ENCODE measurements around the gene CREB3L1.

The CREB3L1 gene

DNA sequence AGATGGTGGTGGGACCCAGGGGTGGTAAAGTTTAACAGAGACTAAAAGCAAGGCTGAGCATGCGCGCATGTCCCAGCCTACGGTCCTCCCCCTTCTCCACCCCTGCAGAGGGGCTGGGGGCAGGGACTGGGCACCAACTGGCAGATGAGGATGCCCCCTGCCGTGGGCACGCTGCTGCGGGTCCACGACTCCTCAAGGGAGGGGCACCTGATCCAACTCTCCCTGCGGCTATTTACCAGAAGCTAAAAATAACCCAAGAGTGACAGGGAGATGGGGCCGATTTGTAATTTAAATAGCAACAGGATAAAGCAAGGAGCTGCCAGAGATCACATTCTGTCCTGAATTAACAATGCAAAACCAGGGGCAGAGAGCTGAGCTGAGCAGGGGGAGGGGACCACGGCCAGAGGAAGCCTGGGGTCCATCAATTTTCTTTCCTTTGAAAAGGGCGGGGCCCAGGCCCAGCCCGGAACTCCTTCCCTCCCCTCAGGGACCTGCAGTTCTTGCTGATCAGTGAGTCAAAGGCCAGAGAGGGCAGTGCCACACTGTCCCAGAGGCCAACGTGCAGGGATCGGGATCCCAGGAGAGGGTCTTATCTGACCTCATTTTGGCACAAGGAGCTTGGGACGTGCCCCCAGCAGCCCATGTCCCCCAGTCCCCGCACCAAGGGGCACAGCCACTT lies 61.7 kb downstream of the CREB3L1 start:
- TF ChIP-seq RARB (CRISPR knock-in tag; IDR thresholded peaks at IDR 0.05): no peak
- no peak for TF ChIP-seq TSHZ2 (CRISPR knock-in tag; IDR thresholded peaks at IDR 0.05)

GRCh38 chr11:46339816-46340215 lies 62.4 kb downstream of the CREB3L1 start:
- TF ChIP-seq ZNF565 (CRISPR knock-in tag; conservative IDR thresholded peaks at IDR 0.05; ENCODE audit: low read depth) (no peak), TCF4 (CRISPR knock-in tag; IDR thresholded peaks at IDR 0.05; ENCODE audit: borderline replicate concordance) (no peak), SNAI2 (CRISPR knock-in tag; IDR thresholded peaks at IDR 0.05) (no peak), CREB5 (CRISPR knock-in tag; IDR thresholded peaks at IDR 0.05; ENCODE audit: low read depth) (no peak), GLIS3 (CRISPR knock-in tag; IDR thresholded peaks at IDR 0.05) (no peak), BACH2 (CRISPR knock-in tag; IDR thresholded peaks at IDR 0.05; ENCODE audit: borderline replicate concordance) (no peak), TSHZ2 (CRISPR knock-in tag; IDR thresholded peaks at IDR 0.05) (no peak), ESRRG (CRISPR knock-in tag; IDR thresholded peaks at IDR 0.05) (no peak)
- TF ChIP-seq, protein P1, sequence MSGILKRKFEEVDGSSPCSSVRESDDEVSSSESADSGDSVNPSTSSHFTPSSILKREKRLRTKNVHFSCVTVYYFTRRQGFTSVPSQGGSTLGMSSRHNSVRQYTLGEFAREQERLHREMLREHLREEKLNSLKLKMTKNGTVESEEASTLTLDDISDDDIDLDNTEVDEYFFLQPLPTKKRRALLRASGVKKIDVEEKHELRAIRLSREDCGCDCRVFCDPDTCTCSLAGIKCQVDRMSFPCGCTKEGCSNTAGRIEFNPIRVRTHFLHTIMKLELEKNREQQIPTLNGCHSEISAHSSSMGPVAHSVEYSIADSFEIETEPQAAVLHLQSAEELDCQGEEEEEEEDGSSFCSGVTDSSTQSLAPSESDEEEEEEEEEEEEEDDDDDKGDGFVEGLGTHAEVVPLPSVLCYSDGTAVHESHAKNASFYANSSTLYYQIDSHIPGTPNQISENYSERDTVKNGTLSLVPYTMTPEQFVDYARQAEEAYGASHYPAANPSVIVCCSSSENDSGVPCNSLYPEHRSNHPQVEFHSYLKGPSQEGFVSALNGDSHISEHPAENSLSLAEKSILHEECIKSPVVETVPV (CRISPR knock-in tag; IDR thresholded peaks at IDR 0.05): no peak
- TF ChIP-seq, protein P2, sequence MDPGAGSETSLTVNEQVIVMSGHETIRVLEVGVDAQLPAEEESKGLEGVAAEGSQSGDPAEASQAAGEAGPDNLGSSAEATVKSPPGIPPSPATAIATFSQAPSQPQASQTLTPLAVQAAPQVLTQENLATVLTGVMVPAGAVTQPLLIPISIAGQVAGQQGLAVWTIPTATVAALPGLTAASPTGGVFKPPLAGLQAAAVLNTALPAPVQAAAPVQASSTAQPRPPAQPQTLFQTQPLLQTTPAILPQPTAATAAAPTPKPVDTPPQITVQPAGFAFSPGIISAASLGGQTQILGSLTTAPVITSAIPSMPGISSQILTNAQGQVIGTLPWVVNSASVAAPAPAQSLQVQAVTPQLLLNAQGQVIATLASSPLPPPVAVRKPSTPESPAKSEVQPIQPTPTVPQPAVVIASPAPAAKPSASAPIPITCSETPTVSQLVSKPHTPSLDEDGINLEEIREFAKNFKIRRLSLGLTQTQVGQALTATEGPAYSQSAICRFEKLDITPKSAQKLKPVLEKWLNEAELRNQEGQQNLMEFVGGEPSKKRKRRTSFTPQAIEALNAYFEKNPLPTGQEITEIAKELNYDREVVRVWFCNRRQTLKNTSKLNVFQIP (CRISPR knock-in tag; IDR thresholded peaks at IDR 0.05; ENCODE audit: borderline replicate concordance, low read depth): no peak
- no peak for ATAC-seq

More for the DNA sequence above, 61.7 kb downstream of the CREB3L1 start:
- peak; percentile 21; the same call in 2 of the 3 replicates for ATAC-seq

DNA sequence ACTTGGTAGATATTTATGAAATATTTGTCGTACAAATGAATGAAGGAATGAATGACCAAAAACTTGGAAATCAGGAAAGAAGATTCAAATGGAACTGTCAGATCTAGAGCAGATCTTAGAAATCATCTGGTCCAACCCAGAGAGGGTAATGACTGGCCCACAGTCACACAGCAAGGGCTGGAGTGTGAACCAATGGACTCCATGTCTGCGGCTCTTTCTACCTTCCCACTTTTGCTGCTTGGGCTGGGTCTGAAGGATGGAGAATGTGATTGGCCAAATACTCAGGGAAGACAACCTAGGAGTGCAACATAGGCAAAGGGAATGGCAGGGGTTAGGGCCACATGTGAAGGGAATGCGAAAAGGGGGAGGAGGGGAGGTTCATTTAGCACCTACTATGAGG lies 64.0 kb downstream of the CREB3L1 start:
- ATAC-seq: no peak
- TF ChIP-seq ZFP30 (CRISPR knock-in tag; IDR thresholded peaks at IDR 0.05) (no peak), GLIS3 (CRISPR knock-in tag; IDR thresholded peaks at IDR 0.05) (no peak), TSHZ2 (CRISPR knock-in tag; IDR thresholded peaks at IDR 0.05) (no peak), ZNF565 (CRISPR knock-in tag; conservative IDR thresholded peaks at IDR 0.05; ENCODE audit: low read depth) (no peak), PPARA (CRISPR knock-in tag; IDR thresholded peaks at IDR 0.05; ENCODE audit: borderline replicate concordance) (no peak), ISL1 (CRISPR knock-in tag; IDR thresholded peaks at IDR 0.05) (no peak), TCF4 (CRISPR knock-in tag; IDR thresholded peaks at IDR 0.05; ENCODE audit: borderline replicate concordance) (no peak), ZNF8 (CRISPR knock-in tag; IDR thresholded peaks at IDR 0.05) (no peak)
- TF ChIP-seq, protein P3, sequence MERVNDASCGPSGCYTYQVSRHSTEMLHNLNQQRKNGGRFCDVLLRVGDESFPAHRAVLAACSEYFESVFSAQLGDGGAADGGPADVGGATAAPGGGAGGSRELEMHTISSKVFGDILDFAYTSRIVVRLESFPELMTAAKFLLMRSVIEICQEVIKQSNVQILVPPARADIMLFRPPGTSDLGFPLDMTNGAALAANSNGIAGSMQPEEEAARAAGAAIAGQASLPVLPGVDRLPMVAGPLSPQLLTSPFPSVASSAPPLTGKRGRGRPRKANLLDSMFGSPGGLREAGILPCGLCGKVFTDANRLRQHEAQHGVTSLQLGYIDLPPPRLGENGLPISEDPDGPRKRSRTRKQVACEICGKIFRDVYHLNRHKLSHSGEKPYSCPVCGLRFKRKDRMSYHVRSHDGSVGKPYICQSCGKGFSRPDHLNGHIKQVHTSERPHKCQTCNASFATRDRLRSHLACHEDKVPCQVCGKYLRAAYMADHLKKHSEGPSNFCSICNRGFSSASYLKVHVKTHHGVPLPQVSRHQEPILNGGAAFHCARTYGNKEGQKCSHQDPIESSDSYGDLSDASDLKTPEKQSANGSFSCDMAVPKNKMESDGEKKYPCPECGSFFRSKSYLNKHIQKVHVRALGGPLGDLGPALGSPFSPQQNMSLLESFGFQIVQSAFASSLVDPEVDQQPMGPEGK (CRISPR knock-in tag; IDR thresholded peaks at IDR 0.05; ENCODE audit: borderline replicate concordance): no peak
- TF ChIP-seq, protein P2 (CRISPR knock-in tag; IDR thresholded peaks at IDR 0.05; ENCODE audit: borderline replicate concordance, low read depth): no peak
- TF ChIP-seq, protein P1 (CRISPR knock-in tag; IDR thresholded peaks at IDR 0.05): no peak

All from SK-N-SH treated with all-trans-retinoic acid at 6 μM for 48 hours (cell line).